DND-41 (cell line): Measurements from ENCODE around the gene GRK1.

Experiments used
- ATAC-seq: fragments of 200-7000 bp; cut with Tn5 transposase; 3 replicates; pipeline ENCODE4 v1.9.1; 2021; ENCODE audit warnings: low read depth; ENCODE audit not compliant: insufficient read depth
- DNase-seq: peaks from one replicate; pipeline ENCODE4 v3.0.0-alpha.2; 2020
- H2AFZ ChIP-seq: 2 replicates; pipeline ENCODE4 v1.6.0; 2012; ENCODE audit warnings: low read depth, low read length
- H3K27ac ChIP-seq: 2 replicates; pipeline ENCODE4 v1.5.1; 2012; ENCODE audit warnings: low read length, inconsistent platforms
- H3K27me3 ChIP-seq: fragments of 200-600 bp; sonication (generic); 2 replicates; pipeline ENCODE4 v1.6.0; 2012; ENCODE audit warnings: low read length, mild to moderate bottlenecking, inconsistent platforms; ENCODE audit not compliant: insufficient read depth, poor library complexity
- H3K36me3 ChIP-seq: 2 replicates; pipeline ENCODE4 v1.5.1; 2012; ENCODE audit warnings: low read length, inconsistent platforms; ENCODE audit not compliant: insufficient read depth
- H3K4me1 ChIP-seq: 2 replicates; pipeline ENCODE4 v1.5.1; 2012; ENCODE audit warnings: mild to moderate bottlenecking, low read length; ENCODE audit not compliant: insufficient read depth
- H3K4me2 ChIP-seq: 2 replicates; pipeline ENCODE4 v1.6.0; 2012; ENCODE audit warnings: mild to moderate bottlenecking, moderate library complexity, low read length, inconsistent platforms; ENCODE audit not compliant: insufficient read depth
- H3K4me3 ChIP-seq, 2 experiments: fragments of 200-600 bp in 1 of 2; shearing (Covaris generic) in 1 of 2; 2 replicates each; pipeline ENCODE4 v1.5.1; 2012 to 2016; ENCODE audit warnings: inconsistent platforms in 2 of 2, low read length in 2 of 2, mild to moderate bottlenecking in 2 of 2, low read depth in 1 of 2, moderate library complexity in 1 of 2
- H3K79me2 ChIP-seq: 2 replicates; pipeline ENCODE4 v1.6.0; 2012; ENCODE audit warnings: low read length, inconsistent platforms; ENCODE audit not compliant: insufficient read depth
- H3K9ac ChIP-seq: 2 replicates; pipeline ENCODE4 v1.6.0; 2012; ENCODE audit warnings: low read depth, mild to moderate bottlenecking, inconsistent platforms, low read length, moderate library complexity
- H3K9me3 ChIP-seq: 2 replicates; pipeline ENCODE4 v1.5.1; 2012; ENCODE audit warnings: low read length, moderate library complexity, mild to moderate bottlenecking, inconsistent platforms; ENCODE audit not compliant: insufficient read depth, severe bottlenecking
- H4K20me1 ChIP-seq: 2 replicates; pipeline ENCODE4 v1.6.0; 2012; ENCODE audit warnings: low read length; ENCODE audit not compliant: insufficient read depth
- CTCF ChIP-seq: IDR thresholded peaks from 2 replicates; pipeline ENCODE4 v1.5.1; 2012; ENCODE audit warnings: borderline replicate concordance, low read length, moderate library complexity, mild to moderate bottlenecking; ENCODE audit not compliant: poor library complexity, severe bottlenecking; ENCODE audit errors: extremely low read depth
- EZH2 ChIP-seq: IDR thresholded peaks from 3 replicates; pipeline ENCODE4 v1.6.1; 2012; ENCODE audit warnings: borderline replicate concordance, low read depth, mild to moderate bottlenecking, moderate library complexity, low read length, inconsistent platforms; ENCODE audit not compliant: severe bottlenecking

GRK1 gene

GRCh38 chr13:113785051-113786010 is 118.3 kb downstream of the GRK1 start:
- H3K27ac ChIP-seq, result no peak overlapping the region

GRCh38 chr13:113786262-113786841 is 119.3 kb downstream of the GRK1 start:
- Histone ChIP-seq H4K20me1 (0 out of 2 replicates have a peak, but pooled peaks cover 10% of the 10 kb centered on the region), H3K27me3 (peaks cover 6% of the 10 kb centered on the region), H2AFZ (no peak overlapping the region), H3K36me3 (no peaks in the 10 kb centered on the region), H3K79me2 (no peaks in the 10 kb centered on the region), H3K27ac (no peak overlapping the region), H3K4me3 (no peak overlapping the region), H3K9ac (no peak overlapping the region), H3K4me1 (0 out of 2 replicates have a peak, but pooled peaks cover 3% of the 10 kb centered on the region), H3K4me2 (no peak overlapping the region), H3K9me3 (no peaks in the 10 kb centered on the region)
- DNase-seq (no peak), ATAC-seq (no peak)
- TF ChIP-seq EZH2, result no peak
- no peak for TF ChIP-seq CTCF

More at GRCh38 chr13:113785051-113786010, 118.3 kb downstream of the GRK1 start:
- Histone ChIP-seq H3K9ac (no peak overlapping the region), H3K27me3 (peaks cover 13% of the 10 kb centered on the region), H3K9me3 (no peaks in the 10 kb centered on the region), H3K79me2 (no peaks in the 10 kb centered on the region), H3K36me3 (no peaks in the 10 kb centered on the region), H2AFZ (no peak overlapping the region), H3K4me3 (no peak overlapping the region), H3K4me1 (0 out of 2 replicates have a peak, but pooled peaks cover 3% of the 10 kb centered on the region), H4K20me1 (0 out of 2 replicates have a peak, but pooled peaks cover 7% of the 10 kb centered on the region), H3K4me2 (no peak overlapping the region)
- DNase-seq (peak; percentile 38), ATAC-seq (peak; percentile 58)
- TF ChIP-seq EZH2, result no peak
- no peak for TF ChIP-seq CTCF
